Loucy (cell line): Measurements from ENCODE around the gene LRRC61.

Source experiments
- CTCF ChIP-seq: fragments of 200-600 bp; sonication (generic); conservative IDR thresholded peaks from 2 replicates; pipeline ENCODE4 v1.5.1; 2014; ENCODE audit warnings: mild to moderate bottlenecking, antibody characterized with exemption, low read length
- EZH2phosphoT487 ChIP-seq: fragments of 200-600 bp; IDR thresholded peaks from 2 replicates; pipeline ENCODE4 v1.6.1; 2018; ENCODE audit warnings: antibody characterized with exemption, mild to moderate bottlenecking, moderate library complexity, borderline replicate concordance

- TF ChIP-seq CTCF (no peak), EZH2phosphoT487 (no peak)
Measured at GRCh38 chr7:150373049-150373801, 50.1 kb downstream of the LRRC61 start.
